Ascending aorta (tissue), 2 donors: ENCODE data around the gene FNTB. TPM values are rescaled to one million over a fixed set of nuclear protein-coding genes. Genes with fewer than 3 reads are reported as not detected.

Experiments
- DNase-seq, 2 donors: peaks; one replicate each; pipeline ENCODE4 v3.0.0-alpha.2; 2019; ENCODE audit warnings: low spot score in 2 of 2
- H3K27ac ChIP-seq, 2 donors: fragments of 200-600 bp; sonication (generic); one replicate each; pipeline ENCODE4 v1.5.1; 2016 to 2017; ENCODE audit warnings: mild to moderate bottlenecking in 1 of 2
- H3K27me3 ChIP-seq: fragments of 200-600 bp; sonication (generic); one replicate; pipeline ENCODE4 v1.5.1; 2017
- H3K36me3 ChIP-seq, 2 donors: fragments of 200-600 bp; sonication (generic); one replicate each; pipeline ENCODE4 v1.5.1; 2016
- H3K4me1 ChIP-seq, 2 donors: fragments of 200-600 bp; sonication (generic); one replicate each; pipeline ENCODE4 v1.5.1; 2016 to 2017; ENCODE audit warnings: mild to moderate bottlenecking in 1 of 2
- H3K4me3 ChIP-seq, 2 donors: fragments of 200-600 bp; sonication (generic); one replicate each; pipeline ENCODE4 v1.5.1; 2016 to 2017; ENCODE audit warnings: mild to moderate bottlenecking in 1 of 2
- H3K9me3 ChIP-seq, 2 donors: fragments of 200-600 bp; sonication (generic); one replicate each; pipeline ENCODE4 v1.5.1; 2016
- intact Hi-C: fragments of 100-400 bp; cut with DNase I; formaldehyde crosslinking; loops from one replicate; pipeline ENCODE4 v1.15.1; 2023
- total RNA-seq: library from RNA; depleted of rRNA; stranded (reverse); fragments of >200 nt; gene quantifications from one replicate; pipeline ENCODE4 v1.1.0, GENCODE V29; 2016
- TF ChIP-seq, protein P1 (sequence below), 3 experiments: fragments of 200-600 bp in 2 of 3; fragments of 450-650 bp in 1 of 3; sonication (generic) in 2 of 3; IDR thresholded peaks; one replicate each; pipeline ENCODE4 v1.5.1; 2016 to 2019; ENCODE audit warnings: antibody characterized with exemption in 3 of 3, mild to moderate bottlenecking in 1 of 3, moderate library complexity in 1 of 3

FNTB gene
- total RNA-seq, 1 donor from 2014 or later = 13.9 TPM

DNA sequence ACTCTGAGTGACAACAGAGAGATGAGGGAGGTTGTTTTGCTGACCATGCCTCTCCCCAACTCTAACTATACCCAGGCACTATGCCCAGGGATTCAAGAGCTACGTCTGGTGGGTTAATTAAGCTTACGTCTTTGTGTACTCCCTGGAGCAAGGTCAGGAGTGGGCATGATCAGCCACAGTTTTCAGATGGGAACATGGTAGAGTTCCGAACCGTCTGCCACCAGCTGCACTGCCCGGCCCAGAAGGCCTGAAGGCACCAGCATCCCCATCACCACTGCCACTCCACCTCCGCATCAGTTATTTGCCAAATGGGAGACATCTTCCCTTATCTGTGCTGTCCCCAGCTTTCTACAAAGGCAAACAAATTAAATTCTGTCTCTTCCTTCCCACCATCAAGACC is 33.0 kb upstream of the FNTB start:
- Histone ChIP-seq H3K36me3 (no peaks in the 10 kb centered on the region), H3K4me1 (peaks cover 0 to 3% of the 10 kb centered on the region in 2 donors), H3K4me3 (no peak overlapping the region), H3K9me3 (no peaks in the 10 kb centered on the region), H3K27ac (no peak overlapping the region), H3K27me3 (no peaks in the 10 kb centered on the region)
- TF ChIP-seq, protein P1, sequence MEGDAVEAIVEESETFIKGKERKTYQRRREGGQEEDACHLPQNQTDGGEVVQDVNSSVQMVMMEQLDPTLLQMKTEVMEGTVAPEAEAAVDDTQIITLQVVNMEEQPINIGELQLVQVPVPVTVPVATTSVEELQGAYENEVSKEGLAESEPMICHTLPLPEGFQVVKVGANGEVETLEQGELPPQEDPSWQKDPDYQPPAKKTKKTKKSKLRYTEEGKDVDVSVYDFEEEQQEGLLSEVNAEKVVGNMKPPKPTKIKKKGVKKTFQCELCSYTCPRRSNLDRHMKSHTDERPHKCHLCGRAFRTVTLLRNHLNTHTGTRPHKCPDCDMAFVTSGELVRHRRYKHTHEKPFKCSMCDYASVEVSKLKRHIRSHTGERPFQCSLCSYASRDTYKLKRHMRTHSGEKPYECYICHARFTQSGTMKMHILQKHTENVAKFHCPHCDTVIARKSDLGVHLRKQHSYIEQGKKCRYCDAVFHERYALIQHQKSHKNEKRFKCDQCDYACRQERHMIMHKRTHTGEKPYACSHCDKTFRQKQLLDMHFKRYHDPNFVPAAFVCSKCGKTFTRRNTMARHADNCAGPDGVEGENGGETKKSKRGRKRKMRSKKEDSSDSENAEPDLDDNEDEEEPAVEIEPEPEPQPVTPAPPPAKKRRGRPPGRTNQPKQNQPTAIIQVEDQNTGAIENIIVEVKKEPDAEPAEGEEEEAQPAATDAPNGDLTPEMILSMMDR (IDR thresholded peaks at IDR 0.05) = no peak
- intact Hi-C loops = no loop called here
- no peak for DNase-seq

DNA sequence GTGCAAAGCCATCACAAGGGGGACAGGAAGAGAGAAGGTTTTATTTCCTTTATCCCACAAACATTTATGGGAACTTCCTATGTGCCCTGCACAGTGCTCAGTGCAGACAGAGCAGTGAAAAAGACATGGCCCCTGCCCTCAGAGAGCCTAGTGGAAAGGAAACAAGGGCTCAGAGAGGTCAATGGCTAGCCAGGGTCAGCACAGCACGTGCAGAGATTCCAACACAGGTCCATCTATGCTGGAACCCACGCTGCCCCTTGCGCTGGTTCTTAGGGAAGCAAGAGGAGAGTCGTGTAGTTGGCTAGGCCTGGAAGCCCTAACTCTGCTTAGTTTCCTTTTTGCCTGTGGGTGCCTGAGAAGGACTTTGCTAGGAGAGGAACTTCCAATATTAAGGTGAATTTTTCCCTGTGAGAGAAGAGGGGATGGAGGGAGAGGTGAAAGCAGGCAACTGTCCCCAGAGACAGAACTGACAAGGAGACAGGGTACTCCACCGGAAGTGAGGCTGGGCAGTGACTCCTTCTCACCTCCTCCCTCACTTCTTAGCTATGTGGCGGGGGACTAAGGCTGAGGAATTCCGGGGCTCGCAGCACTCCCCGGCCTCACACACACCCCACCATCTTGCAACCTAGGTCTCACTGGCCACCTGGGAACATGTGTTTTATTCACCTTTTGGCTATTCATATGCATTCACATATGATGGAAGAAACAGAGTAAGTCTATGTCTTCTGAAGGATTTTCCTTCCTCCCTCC is 32.0 kb upstream of the FNTB start:
- TF ChIP-seq, protein P1 (IDR thresholded peaks at IDR 0.05) = no peak
- Histone ChIP-seq H3K9me3 (no peaks in the 10 kb centered on the region), H3K36me3 (no peaks in the 10 kb centered on the region), H3K4me3 (no peak overlapping the region), H3K27ac (no peak overlapping the region), H3K27me3 (no peaks in the 10 kb centered on the region), H3K4me1 (peaks cover 0 to 3% of the 10 kb centered on the region in 2 donors)
- DNase-seq = no peak
- intact Hi-C loops = no loop called here

DNA sequence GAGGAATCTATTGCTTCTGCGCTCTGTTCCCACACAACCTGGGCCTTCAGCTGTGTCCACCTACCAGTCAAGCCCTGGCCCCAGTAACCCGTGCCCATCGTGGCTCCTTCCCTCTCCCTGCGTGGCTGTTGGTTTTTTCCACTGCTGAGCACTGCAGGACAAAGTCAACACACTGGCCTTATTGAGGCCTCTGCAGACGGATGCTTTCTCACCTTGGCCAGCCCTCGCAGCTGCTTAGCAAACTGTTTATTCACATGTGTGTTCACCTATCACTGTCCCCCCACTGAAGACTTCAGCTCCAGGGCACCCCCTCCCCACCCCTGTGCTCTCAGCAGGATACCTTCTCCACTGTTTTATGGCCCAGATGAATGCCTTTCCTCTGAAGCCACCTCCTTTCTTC is 31.4 kb upstream of the FNTB start:
- intact Hi-C loops = no loop called here
- no peak for DNase-seq
- H3K4me1 ChIP-seq = peaks cover 0 to 3% of the 10 kb centered on the region in 2 donors
- H3K36me3 ChIP-seq = no peaks in the 10 kb centered on the region
- no peak overlapping the region for H3K27ac ChIP-seq
- H3K9me3 ChIP-seq = no peaks in the 10 kb centered on the region
- no peaks in the 10 kb centered on the region for H3K27me3 ChIP-seq
- H3K4me3 ChIP-seq = no peak overlapping the region
- TF ChIP-seq, protein P1 (IDR thresholded peaks at IDR 0.05) = no peak

DNA sequence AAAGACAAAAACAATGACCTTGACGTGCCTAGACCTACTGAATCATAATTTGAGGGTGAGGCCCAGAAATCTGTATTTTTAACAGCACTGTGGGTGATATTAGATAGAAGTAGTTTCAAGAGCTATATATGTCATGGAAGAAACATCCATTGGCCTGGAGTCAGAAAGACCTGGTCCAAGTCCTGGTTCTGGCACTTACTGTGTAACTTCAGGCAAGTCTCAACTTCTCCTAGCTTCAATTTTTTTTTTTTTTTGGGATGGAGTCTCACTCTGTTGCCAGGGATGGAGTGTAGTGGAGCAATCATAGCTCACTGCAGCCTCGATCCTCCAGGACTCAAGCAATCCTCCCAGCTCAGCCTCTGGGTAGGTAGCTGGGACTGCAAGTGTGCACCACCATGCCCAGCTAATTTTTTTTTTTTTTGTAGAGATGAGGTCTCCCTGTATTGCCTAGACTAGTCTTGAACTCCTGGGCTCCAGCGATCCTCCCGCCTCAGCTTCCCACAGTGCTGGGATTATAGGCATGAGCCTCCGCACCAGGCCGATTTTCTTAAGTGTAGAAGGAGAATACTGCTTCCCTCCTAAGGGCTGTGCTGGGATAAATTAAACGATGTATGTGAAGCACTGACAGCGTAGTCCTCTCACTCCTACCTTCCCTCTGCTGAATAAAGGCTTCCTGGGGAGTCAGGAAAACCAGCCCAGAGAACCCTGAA is 29.8 kb upstream of the FNTB start:
- Histone ChIP-seq H3K4me1 (peaks cover 0 to 1% of the 10 kb centered on the region in 2 donors), H3K27me3 (no peaks in the 10 kb centered on the region), H3K9me3 (no peaks in the 10 kb centered on the region), H3K4me3 (no peak overlapping the region), H3K27ac (no peak overlapping the region), H3K36me3 (no peaks in the 10 kb centered on the region)
- TF ChIP-seq, protein P1 (IDR thresholded peaks at IDR 0.05) = no peak
- intact Hi-C loops = no loop called here
- DNase-seq = no peak

DNA sequence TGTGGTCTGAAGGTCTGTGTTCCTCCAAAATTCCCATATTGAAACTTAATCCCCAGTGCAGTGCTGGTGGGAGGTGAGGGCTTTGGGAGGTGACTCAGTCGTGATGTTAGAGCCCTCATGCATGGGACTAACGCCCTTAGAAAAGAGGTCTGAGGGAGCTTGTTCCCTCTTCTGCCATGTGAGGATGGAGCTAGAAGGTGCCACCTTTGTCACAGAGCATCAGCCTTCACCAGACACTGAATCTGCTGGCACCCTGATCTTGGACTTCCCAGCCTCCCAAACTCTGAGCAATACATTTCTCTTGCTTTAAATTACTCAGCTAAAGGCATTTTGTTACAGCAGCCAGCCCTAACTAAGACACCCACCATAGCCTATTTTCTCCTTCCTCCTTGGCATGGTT is 28.5 kb upstream of the FNTB start:
- intact Hi-C loops = no loop called here
- H3K4me3 ChIP-seq = no peak overlapping the region
- no peak overlapping the region for H3K27ac ChIP-seq
- TF ChIP-seq, protein P1 (IDR thresholded peaks at IDR 0.05) = no peak
- no peak for DNase-seq
- H3K36me3 ChIP-seq = no peaks in the 10 kb centered on the region
- H3K27me3 ChIP-seq = no peaks in the 10 kb centered on the region
- no peaks in the 10 kb centered on the region for H3K4me1 ChIP-seq
- no peaks in the 10 kb centered on the region for H3K9me3 ChIP-seq
